Tracheal epithelial cell (primary cell): Measurements from ENCODE around the gene ARHGAP29. TPM values are rescaled to one million over a fixed set of nuclear protein-coding genes. Genes with fewer than 3 reads are reported as not detected.

Experiments used
- total RNA-seq: library from RNA; depleted of rRNA; stranded (reverse); fragments of >200 nt; gene quantifications from 2 replicates; pipeline ENCODE4 v1.2.1, GENCODE V29; 2014

ARHGAP29 gene
- 9.2 and 48.0 TPM in 2 replicates for total RNA-seq

GRCh38 chr1:94237291-94238226 lies at the start of gene ARHGAP29:
TSS of gene ARHGAP29 (minus strand) at chr1:94237584. CDS start at chr1:94231611, 5,973 bp downstream.

Other genes starting within 250 kb of the ARHGAP29 start
- 0.64 and 0.72 TPM in 2 replicates for gene ABCA4, start 116.4 kb downstream of the ARHGAP29 start, total RNA-seq
- 27.2 and 42.2 TPM in 2 replicates for gene ABCD3, start 180.8 kb upstream of the ARHGAP29 start, total RNA-seq